Thoracic aorta (tissue), 2 donors: ENCODE measurements around the gene BCAS1. TPM values are rescaled to one million over a fixed set of nuclear protein-coding genes. Genes with fewer than 3 reads are reported as not detected.
A peak's percentile ranks its signal among the peaks of the same experiment; 100 is the strongest.

Experiments
- ATAC-seq: fragments of 150-250 bp; one replicate; pipeline ENCODE4 v1.8.0; 2017; ENCODE audit warnings: low read depth; ENCODE audit not compliant: insufficient number of reproducible peaks, low FRiP score
- DNase-seq: peaks from one replicate; pipeline ENCODE4 v3.0.0-alpha.2; 2020; ENCODE audit warnings: low spot score
- H3K27ac ChIP-seq, 2 donors: fragments of 200-600 bp; sonication (generic); 1 replicate in 1 of 2; 2 replicates in 1 of 2; pipeline ENCODE4 v1.5.1; 2016; ENCODE audit warnings: mild to moderate bottlenecking in 2 of 2, moderate library complexity in 2 of 2
- H3K27me3 ChIP-seq: fragments of 200-600 bp; sonication (generic); replicated peaks from 2 replicates; pipeline ENCODE4 v1.6.0; 2016; ENCODE audit warnings: mild to moderate bottlenecking; ENCODE audit not compliant: insufficient read depth
- H3K36me3 ChIP-seq: fragments of 200-600 bp; sonication (generic); one replicate; pipeline ENCODE4 v1.5.1; 2016
- H3K4me1 ChIP-seq, 2 donors: fragments of 200-600 bp; sonication (generic); 1 replicate in 1 of 2; 2 replicates in 1 of 2; pipeline versions ENCODE4 v1.5.1 to v1.6.0; 2016; ENCODE audit warnings: low read depth in 2 of 2, mild to moderate bottlenecking in 1 of 2; ENCODE audit not compliant: control insufficient read depth in 1 of 2
- H3K4me3 ChIP-seq: fragments of 200-600 bp; sonication (generic); 2 replicates; pipeline ENCODE4 v1.5.1; 2016; ENCODE audit warnings: mild to moderate bottlenecking
- H3K9me3 ChIP-seq: fragments of 200-600 bp; sonication (generic); 2 replicates; pipeline ENCODE4 v1.5.1; 2016
- CTCF ChIP-seq: fragments of 200-600 bp; sonication (generic); IDR thresholded peaks from one replicate; pipeline ENCODE4 v1.5.1; 2019; ENCODE audit warnings: antibody characterized with exemption
- total RNA-seq, 2 donors: library from RNA; depleted of rRNA; stranded (reverse); fragments of >200 nt; gene quantifications; one replicate each; pipeline versions ENCODE4 v1.1.0 to v1.2.3, GENCODE V29; 2016

Gene BCAS1
- total RNA-seq, 2 donors from 2014 or later, result under 0.01 to 3.6 TPM

- no peak for TF ChIP-seq CTCF
- no peak for DNase-seq
These were observed 165.2 kb downstream of the BCAS1 start for GRCh38 chr20:53905019-53905819.

GRCh38 chr20:53904261-53904660 lies 166.1 kb downstream of the BCAS1 start:
- no peak for DNase-seq
- peaks cover 18 to 32% of the 10 kb centered on the region in 2 donors for H3K4me1 ChIP-seq
- no peaks in the 10 kb centered on the region for H3K9me3 ChIP-seq
- no peaks in the 10 kb centered on the region for H3K27me3 ChIP-seq
- ATAC-seq, result no peak
- TF ChIP-seq CTCF, result no peak
- no peaks in the 10 kb centered on the region for H3K36me3 ChIP-seq
- no peak overlapping the region for H3K4me3 ChIP-seq
- no peak overlapping the region for H3K27ac ChIP-seq

More at GRCh38 chr20:53905019-53905819, 165.2 kb downstream of the BCAS1 start:
- Histone ChIP-seq H3K36me3 (no peaks in the 10 kb centered on the region), H3K4me1 (peaks cover 13 to 22% of the 10 kb centered on the region in 2 donors), H3K9me3 (no peaks in the 10 kb centered on the region), H3K27ac (no peak overlapping the region), H3K4me3 (no peak overlapping the region), H3K27me3 (no peaks in the 10 kb centered on the region)
- no peak for ATAC-seq

DNA sequence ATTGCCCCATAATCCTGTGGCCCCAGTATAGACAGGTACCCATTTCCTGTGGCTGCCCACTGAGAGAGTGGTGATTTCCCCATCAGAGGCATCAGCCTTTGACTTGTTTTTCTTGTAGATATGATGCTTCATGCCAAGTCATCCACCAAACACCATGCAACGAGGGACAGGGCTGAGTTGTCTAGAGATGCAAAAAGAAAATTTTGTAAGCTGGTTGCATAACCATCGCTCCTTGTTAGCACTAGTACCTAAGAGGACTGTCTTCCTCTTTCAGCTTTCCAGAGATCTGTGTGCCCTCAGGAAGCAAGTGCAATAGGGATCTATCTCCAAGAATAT lies 166.8 kb downstream of the BCAS1 start:
- Histone ChIP-seq H3K27me3 (no peaks in the 10 kb centered on the region), H3K4me3 (no peak overlapping the region), H3K27ac (no peak overlapping the region), H3K4me1 (peaks cover 18 to 37% of the 10 kb centered on the region in 2 donors), H3K9me3 (no peaks in the 10 kb centered on the region), H3K36me3 (no peaks in the 10 kb centered on the region)
- TF ChIP-seq CTCF, result no peak
- DNase-seq (no peak), ATAC-seq (no peak)

GRCh38 chr20:53902968-53903651 lies 167.3 kb downstream of the BCAS1 start:
- no peak overlapping the region for H3K4me3 ChIP-seq
- ATAC-seq, result no peak
- no peak for TF ChIP-seq CTCF
- DNase-seq, result no peak
- no peaks in the 10 kb centered on the region for H3K9me3 ChIP-seq
- peaks cover 18 to 37% of the 10 kb centered on the region in 2 donors for H3K4me1 ChIP-seq
- no peaks in the 10 kb centered on the region for H3K27me3 ChIP-seq
- no peak overlapping the region for H3K27ac ChIP-seq
- H3K36me3 ChIP-seq, result no peaks in the 10 kb centered on the region

DNA sequence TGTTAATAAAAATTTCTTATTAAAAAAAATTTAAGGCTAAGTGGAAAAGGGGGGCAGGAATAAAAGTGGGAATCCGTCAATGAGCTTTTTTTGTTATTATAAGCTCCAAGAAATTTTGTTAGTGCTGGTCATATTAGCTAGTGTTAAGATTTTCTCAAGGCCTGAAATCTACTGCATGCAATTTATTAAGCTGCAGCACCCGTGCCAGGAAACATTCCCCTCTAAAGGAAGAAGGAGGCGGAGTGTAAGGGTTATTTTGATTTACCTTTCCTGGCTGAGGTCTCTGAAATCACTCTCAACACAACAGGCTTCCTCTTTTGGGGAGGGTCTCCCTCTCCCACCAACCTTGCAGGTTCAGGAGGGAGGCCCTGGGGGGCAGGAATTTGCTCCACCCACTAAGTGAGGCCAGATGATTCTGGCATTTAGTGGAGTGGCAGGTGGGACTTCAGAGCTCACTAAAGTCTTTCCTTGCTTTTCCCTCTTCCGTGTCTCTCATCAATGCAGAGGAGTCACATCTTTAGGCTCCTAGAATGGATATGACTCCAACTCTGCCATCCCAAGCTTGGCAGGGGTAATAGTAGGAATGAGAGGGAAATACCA lies 168.8 kb downstream of the BCAS1 start:
- Histone ChIP-seq H3K36me3 (no peaks in the 10 kb centered on the region), H3K27ac (peak overlapping the region in 1 of 2 donors; percentile 73), H3K27me3 (no peaks in the 10 kb centered on the region), H3K4me3 (no peak overlapping the region), H3K4me1 (peaks cover 18 to 37% of the 10 kb centered on the region in 2 donors), H3K9me3 (no peaks in the 10 kb centered on the region)
- ATAC-seq, result no peak
- no peak for DNase-seq
- TF ChIP-seq CTCF, result no peak
